T-helper 22 cell (primary cell): ENCODE results near the gene RDH5.

Experiments used
- DNase-seq: peaks from one replicate; pipeline ENCODE4 v3.0.0-alpha.2; 2020; ENCODE audit warnings: low read depth

RDH5 gene

DNA sequence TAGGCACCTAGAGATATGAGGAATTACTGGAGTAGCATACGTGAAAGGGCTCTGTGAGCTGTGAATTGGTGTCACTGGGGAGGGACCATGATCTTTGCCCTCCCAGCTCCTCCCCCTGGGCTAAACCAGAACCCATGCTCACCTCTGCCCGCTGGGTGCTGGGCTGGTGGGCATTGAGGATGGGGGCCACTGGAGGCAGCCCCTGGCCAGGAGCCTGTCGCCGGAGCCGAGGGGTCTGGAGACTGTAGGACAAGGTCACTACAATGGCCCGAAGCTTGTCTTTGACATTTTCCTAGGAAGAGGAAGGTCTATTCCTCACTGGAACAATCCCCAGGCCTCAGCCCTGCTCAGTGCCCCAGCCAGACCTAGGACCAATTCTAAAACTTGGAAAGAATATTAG, 24.1 kb upstream of the RDH5 start:
- DNase-seq: no peak

- DNase-seq: no peak
These were observed 23.3 kb upstream of the RDH5 start for GRCh38 chr12:55696796-55697462.

GRCh38 chr12:55697686-55698085, 22.5 kb upstream of the RDH5 start:
- no peak for DNase-seq

- DNase-seq: no peak
These were observed 21.8 kb upstream of the RDH5 start for GRCh38 chr12:55698241-55698955.

DNA sequence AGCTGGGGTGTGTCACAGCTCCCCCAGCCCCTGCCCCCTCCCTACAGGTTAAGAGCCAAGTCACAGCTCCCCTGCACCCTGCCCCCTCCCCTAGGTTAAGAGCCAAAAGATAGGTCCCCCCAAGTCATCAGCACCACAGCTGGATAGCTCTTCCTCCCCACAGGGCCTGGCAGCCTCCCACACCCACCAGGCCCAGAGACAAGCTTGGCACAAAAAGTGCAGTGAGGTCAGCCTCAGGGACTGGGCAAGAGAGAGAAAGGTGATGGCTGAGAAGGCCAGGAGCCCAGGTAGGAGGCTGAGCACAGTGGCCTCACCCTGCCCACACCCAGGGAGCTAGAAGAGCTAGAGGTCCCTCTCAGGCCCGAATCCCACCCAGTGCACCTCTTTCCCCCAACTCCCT, 21.2 kb upstream of the RDH5 start:
- no peak for DNase-seq

DNA sequence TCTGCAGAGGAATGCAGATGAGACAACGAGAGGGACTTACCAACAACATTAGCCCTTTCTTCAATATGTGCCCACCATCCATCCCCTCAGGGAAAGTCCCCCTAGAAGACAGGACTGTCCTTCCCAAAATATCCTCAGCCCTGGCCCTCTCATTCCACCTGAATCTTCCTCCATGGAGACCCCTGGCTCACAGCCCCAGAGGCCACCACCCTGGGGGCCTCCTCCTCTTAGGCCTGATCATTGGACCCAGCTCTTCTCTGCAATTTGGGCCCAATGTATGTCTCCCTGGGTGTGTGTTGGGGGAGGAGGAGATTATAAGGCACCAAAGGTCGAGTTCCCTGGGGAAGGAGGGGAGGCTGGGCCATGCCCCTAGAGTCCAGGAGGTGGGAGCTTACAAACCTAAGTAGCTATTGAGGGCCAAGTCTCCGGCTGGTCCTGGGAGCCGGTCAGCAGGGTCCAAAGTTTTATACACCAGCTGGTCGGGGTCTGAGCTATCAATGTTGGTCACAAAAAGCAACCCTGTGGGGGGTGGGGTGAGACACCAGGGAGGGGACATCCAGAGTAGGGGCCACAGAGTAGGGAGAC, 20.6 kb upstream of the RDH5 start:
- DNase-seq: no peak

DNA sequence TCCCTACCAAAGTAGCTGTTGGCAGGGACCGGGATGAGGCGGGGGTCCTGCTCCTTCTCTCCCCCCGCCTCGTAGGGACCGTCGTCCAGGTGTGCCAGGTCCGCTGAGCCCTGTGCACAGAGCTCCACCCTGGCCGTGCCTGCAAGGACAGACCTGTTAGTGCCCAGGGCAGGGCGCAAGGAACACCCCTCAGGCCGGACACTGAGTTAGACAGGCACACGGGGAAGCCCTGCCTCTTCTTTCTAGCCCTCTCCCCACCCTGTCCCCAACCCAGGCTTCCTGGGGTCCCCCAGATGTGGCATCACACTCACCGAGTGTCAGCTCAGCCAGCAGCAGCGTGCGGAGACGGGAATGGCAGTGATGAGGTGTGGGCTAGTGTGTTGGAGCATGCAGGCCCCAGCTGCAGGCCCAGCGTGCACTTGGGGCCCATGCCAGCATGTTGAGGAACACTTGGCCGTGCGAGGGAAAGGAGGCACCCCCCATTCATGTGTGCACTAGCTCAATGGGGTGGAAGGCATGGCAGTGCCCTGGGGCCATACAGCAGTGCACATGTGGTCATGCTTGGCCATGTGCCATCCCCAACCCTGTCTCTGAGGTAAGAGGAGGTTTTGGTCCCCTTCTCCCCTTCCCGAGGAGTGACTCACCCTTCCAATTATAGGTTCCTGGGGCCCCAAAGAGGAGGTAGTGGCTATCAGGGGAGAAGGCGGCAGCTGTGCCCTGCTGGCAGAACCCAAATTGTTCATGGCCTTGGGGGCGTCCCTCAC, 19.8 kb upstream of the RDH5 start:
- no peak for DNase-seq

DNA sequence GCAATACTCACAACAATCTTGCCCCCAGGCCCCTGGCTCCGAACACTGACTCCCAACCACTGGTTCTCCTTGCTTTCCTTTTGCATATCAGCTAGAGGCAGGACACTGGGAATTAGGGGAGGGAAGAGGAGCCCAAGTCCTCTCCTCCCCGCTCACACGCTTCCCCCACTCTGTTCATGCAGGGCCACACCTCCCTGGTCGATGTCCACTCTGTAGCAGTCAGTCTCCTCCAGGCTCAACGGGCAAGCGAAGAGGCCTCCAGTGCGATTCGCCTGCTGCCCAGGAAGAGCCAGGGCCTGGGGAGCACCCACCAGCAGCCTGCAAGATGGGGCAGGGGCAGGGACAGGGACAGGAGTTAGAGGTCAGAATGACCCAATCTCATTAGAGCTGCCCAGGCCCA, 17.3 kb upstream of the RDH5 start:
- DNase-seq: no peak

- DNase-seq: no peak
These were observed 16.9 kb upstream of the RDH5 start for GRCh38 chr12:55703288-55703687.

- DNase-seq: no peak
These were observed 16.1 kb upstream of the RDH5 start for GRCh38 chr12:55703901-55704761.

DNA sequence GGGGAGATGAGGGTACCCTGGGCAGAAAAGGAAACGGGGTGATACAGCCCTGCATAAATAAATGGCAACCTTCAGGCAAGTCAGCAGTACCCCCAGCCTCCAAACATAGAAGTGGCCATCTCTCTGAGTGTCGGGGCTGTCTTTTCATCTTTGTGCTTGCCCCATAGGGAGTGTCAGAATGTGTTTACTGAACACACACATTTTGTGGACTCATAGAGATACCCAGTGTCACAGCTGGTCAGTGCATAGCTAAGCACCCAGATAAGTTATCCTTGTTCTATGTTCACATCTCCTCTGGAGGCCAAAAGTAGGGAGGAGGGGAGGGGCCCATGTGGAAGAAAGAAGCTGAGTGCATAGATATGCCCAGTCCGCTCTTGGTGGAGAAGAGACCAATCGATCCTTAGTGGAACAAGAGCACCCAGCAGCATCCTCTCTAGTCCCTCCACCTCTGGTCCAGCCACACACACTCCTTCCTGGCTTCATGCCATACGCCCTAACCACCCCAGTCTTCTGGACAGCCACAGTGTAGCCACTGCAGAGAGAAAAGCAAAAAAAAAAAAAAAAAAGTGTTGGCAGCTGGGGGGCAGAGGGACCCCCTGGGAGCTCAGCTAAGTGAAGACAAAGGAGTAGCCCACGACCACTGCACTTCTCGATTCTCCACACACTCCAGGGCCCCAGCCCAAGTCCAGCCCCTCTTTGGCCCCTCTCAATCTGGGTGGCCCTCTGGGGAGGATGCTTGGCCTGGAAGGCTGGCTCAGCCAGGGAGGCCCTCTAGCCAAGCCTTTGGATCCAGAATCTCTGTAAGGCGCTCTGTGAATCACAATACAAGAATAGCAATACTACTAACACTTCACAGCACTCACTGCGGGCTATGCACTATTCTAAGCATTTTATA, 15.1 kb upstream of the RDH5 start:
- no peak for DNase-seq

GRCh38 chr12:55705782-55706402, 14.3 kb upstream of the RDH5 start:
- no peak for DNase-seq

DNA sequence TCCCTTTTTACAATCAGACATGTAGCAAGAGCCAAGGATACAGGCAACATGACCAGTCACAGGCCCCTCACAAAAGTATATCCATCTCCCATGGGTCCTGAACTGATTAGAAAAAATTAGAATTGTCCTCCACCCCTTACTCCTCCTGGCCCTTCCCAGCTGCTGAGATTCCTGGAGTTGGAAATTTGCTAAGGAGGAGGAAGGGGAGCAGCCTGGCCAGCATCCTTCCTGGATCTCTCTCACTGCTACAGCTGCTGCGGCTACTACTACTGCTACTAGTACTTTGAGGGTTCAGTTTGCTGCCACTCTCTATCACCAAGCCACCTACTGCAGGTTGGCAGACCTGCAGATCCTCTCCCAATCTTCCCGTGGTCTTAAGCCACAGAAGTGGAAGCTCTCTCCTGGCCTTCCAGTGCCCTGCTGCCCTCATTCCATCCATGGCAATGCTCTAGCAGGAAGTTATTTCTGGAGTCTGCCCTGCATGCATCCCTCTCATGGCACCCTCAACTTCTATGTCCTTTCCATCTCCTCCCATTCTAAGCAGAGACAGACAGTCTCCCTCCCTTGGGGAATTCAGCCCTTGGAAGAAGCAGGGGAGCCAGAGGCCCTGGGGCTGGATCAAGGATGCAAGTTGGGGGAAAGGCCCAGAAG, 13.5 kb upstream of the RDH5 start:
- DNase-seq: no peak

DNA sequence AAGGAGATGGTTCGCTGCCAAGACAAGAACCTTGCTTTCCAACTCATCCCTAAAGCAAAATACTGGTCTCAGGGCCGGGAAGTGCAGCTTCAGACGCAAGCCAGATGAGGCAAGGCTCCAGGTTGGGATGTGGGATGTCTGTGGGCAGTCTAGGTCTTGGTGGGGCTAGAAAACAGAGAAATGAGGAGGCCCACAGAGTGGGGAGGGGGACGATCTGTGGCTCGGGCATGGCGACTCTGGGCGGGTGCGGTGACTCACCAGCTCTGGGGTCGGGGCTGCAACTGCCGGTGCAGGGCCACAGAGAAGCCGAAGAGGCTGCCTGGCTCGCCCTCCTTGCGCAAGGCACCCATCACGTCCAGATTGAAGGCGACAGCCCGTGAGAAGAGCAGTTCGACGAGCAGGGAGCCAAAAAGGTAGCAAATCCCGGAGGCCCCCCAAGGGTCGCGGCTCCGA, 12.9 kb upstream of the RDH5 start:
- no peak for DNase-seq

DNA sequence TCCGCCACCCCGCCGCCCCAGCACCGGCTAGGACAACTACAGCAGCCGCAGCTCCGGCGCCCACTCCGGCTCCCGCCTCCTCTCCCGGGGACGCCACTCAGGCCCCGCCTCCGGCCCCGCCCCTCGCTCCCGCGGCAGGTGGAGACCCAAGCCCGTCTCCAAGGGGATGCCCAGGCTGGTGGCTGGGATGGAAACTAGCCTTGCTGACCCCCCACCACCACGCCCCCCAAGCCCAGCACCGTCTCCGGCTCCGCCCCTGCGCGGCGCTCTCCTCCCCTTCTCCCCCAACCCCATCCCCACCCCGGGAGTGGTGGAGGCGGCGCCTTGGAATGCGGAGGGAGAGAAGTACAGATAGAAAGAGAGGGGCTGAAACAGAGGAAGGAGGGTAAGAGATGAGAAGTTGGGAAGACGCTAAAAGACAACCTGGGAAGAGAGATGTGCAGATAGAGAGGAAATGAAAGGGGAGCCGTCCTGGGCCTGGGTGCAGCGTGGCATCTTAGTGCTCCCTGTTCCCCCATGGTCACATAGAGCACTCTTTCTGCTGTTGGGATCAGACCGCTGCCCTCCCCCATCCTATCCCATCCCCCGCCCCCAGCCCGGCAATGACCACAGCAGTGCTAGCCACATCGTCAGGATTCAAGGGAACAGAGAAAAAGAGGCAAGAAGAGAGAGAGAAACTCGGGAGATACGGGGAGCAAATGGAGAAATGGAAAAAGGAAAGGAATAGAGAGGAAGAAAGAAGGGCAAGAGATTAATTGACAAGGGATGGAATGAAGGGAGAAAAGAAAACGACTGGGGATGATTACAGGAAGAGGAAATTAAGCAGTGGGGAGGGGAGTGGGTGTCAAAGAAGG, 12.1 kb upstream of the RDH5 start, which contains the start of gene ITGA7:
Gene ITGA7 (minus strand): TSS at position 64 of the 854 bp plus-strand sequence. CDS start 222 bp downstream, outside the sequence.
- DNase-seq: peak; percentile 54

DNA sequence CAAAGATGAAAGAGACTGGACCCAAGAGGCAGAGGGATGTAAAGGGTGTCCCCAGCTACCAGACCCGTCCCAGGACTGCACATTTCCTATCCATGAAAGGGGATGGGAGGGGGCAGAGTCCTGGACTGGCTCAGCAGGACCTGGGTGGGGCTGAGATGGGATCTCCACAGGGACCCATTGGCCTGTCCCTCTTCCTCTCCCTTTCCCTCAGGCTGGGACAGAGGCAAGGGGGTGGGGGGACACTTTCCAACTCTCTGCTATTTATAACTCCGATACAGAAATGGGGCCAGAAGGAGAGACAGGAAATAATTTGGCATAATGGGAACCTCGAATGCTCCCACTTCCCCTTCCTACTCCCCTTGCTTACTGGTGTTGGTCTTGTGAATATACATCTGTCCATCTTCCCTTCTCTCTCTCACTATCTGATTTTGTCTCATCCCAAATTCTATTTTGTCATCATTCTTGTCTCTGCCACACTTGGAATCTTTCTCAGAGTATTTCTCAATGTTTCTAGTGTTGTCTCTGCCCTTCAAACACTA, 11.4 kb upstream of the RDH5 start:
- DNase-seq: no peak

GRCh38 chr12:55711786-55712553, 8.2 kb upstream of the RDH5 start:
- no peak for DNase-seq
